NCI-H1417 treated with DMSO at 0.1 percent for 48 hours (cell line): Measurements from ENCODE around the gene UBN1.

Experiments
- DNase-seq: peaks from one replicate; lab custom pipeline; 2025; lab: John Stamatoyannopoulos, UW

The UBN1 gene

GRCh38 chr16:4846901-4847773 lies at the start of gene UBN1, which contains the start of gene GLYR1:
TSS of gene UBN1 (plus strand) at chr16:4847481. CDS start at chr16:4852918, 5,437 bp downstream.
TSS of gene GLYR1 (minus strand) at chr16:4847288. CDS start at chr16:4847265, 23 bp downstream.
- peak; percentile 81 for DNase-seq

GRCh38 chr16:4797805-4798252 lies 49.5 kb upstream of the UBN1 start:
- no peak for DNase-seq

- DNase-seq = no peak
These were observed 48.8 kb upstream of the UBN1 start for GRCh38 chr16:4798456-4798855.

- DNase-seq = no peak
These were observed 48.0 kb upstream of the UBN1 start for GRCh38 chr16:4799171-4799855.

GRCh38 chr16:4800290-4801041 lies 46.8 kb upstream of the UBN1 start:
- DNase-seq = no peak

- DNase-seq = no peak
These were observed 46.0 kb upstream of the UBN1 start for GRCh38 chr16:4801051-4801961.

- peak; percentile 20 for DNase-seq
These were observed 45.2 kb upstream of the UBN1 start, which contains the start of gene ROGDI for GRCh38 chr16:4801962-4802658. TSS of gene ROGDI (minus strand) at chr16:4802633. CDS start at chr16:4802571, 62 bp downstream.

- peak; percentile 66 for DNase-seq
These were observed 44.5 kb upstream of the UBN1 start for GRCh38 chr16:4802659-4803287.

GRCh38 chr16:4803401-4803844 lies 43.9 kb upstream of the UBN1 start:
- DNase-seq = no peak

- DNase-seq = no peak
These were observed 43.2 kb upstream of the UBN1 start for GRCh38 chr16:4803898-4804762.

GRCh38 chr16:4805231-4805630 lies 42.0 kb upstream of the UBN1 start:
- no peak for DNase-seq

- DNase-seq = no peak
These were observed 41.0 kb upstream of the UBN1 start for GRCh38 chr16:4806280-4806679.

- no peak for DNase-seq
These were observed 36.0 kb upstream of the UBN1 start for GRCh38 chr16:4811242-4811641.

- no peak for DNase-seq
These were observed 35.5 kb upstream of the UBN1 start for GRCh38 chr16:4811773-4812172.

- DNase-seq = no peak
These were observed 33.9 kb upstream of the UBN1 start for GRCh38 chr16:4813251-4814003.

- no peak for DNase-seq
These were observed 33.2 kb upstream of the UBN1 start for GRCh38 chr16:4814046-4814445.

GRCh38 chr16:4814542-4815173 lies 32.6 kb upstream of the UBN1 start:
- no peak for DNase-seq

- DNase-seq = no peak
These were observed 26.6 kb upstream of the UBN1 start for GRCh38 chr16:4820652-4821051.
